ENCODE results near the gene ENO1.

DNA sequence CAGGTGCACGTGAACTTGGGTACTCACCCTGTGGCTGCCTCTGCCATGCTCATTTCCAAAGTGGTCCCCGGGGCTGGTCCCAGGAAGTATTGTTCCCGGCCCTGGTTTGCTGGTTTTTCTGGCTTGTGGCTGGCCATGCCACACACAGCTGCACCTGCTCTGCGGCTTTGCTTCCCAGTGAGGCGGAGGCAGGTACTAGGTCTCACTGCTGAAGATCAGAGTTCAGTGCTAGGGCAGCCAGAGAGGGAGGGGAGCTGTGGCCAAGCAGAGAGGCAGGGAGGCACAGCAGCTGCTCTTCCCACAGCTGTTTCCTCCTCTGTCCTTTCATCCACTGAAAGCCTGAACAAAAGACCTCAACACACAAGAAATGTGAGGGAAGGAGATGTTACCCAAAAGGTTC is 30.5 kb downstream of the ENO1 start:
- TF ChIP-seq POLR2AphosphoS5 (IDR thresholded peaks at IDR 0.05; ENCODE audit: borderline replicate concordance, low read depth, low read length): no peak
- TF ChIP-seq EZH2 (IDR thresholded peaks at IDR 0.05): no peak
- no peak for TF ChIP-seq FOXP2 (optimal IDR thresholded peaks at IDR 0.05; ENCODE audit: control extremely low read depth, extremely low read length, insufficient read depth)
